GM18526 (cell line): ENCODE results near the gene PALB2.

Experiments
- POLR2A ChIP-seq: IDR thresholded peaks from 3 replicates; pipeline ENCODE4 v1.6.1; 2011; ENCODE audit not compliant: insufficient read length; ENCODE audit errors: extremely low read depth

Gene PALB2

GRCh38 chr16:23667355-23667659 lies 26.2 kb upstream of the PALB2 start:
- TF ChIP-seq POLR2A, result no peak

- no peak for TF ChIP-seq POLR2A
Observed at GRCh38 chr16:23666571-23667354, 25.7 kb upstream of the PALB2 start.

GRCh38 chr16:23663918-23664317 lies 22.8 kb upstream of the PALB2 start:
- TF ChIP-seq POLR2A, result no peak

GRCh38 chr16:23651943-23652468 lies 10.9 kb upstream of the PALB2 start:
- TF ChIP-seq POLR2A, result no peak

GRCh38 chr16:23650674-23651416 lies 9.7 kb upstream of the PALB2 start:
- no peak for TF ChIP-seq POLR2A

GRCh38 chr16:23642246-23642774 lies 1.2 kb upstream of the PALB2 start:
- TF ChIP-seq POLR2A, result no peak

- TF ChIP-seq POLR2A, result no peak
Observed at GRCh38 chr16:23640615-23640930, 537 bp downstream of the PALB2 start.

- TF ChIP-seq POLR2A, result no peak
Observed at GRCh38 chr16:23635958-23636357, 5.2 kb downstream of the PALB2 start.

- no peak for TF ChIP-seq POLR2A
Observed at GRCh38 chr16:23634461-23635036, 6.6 kb downstream of the PALB2 start.

GRCh38 chr16:23629516-23629915 lies 11.6 kb downstream of the PALB2 start:
- TF ChIP-seq POLR2A, result no peak

- TF ChIP-seq POLR2A, result no peak
Observed at GRCh38 chr16:23624092-23624491, 17.0 kb downstream of the PALB2 start.

GRCh38 chr16:23615805-23616204 lies 25.3 kb downstream of the PALB2 start:
- no peak for TF ChIP-seq POLR2A

- no peak for TF ChIP-seq POLR2A
Observed at GRCh38 chr16:23611936-23612335, 29.2 kb downstream of the PALB2 start.

GRCh38 chr16:23609929-23610328 lies 31.2 kb downstream of the PALB2 start:
- no peak for TF ChIP-seq POLR2A

- no peak for TF ChIP-seq POLR2A
Observed at GRCh38 chr16:23608194-23608593, 32.9 kb downstream of the PALB2 start.

- TF ChIP-seq POLR2A, result no peak
Observed at GRCh38 chr16:23607726-23608125, 33.4 kb downstream of the PALB2 start.
